Measurements from ENCODE around the gene CCND3.
A peak's percentile ranks its signal among the peaks of the same experiment; 100 is the strongest.

CCND3 gene

GRCh38 chr6:41966214-41966920 lies 24.8 kb upstream of the CCND3 start:
- H3K4me3 ChIP-seq (ENCODE audit: low read depth, low read length), result no peak overlapping the region

GRCh38 chr6:41965429-41966213 lies 24.0 kb upstream of the CCND3 start:
- H3K9me3 ChIP-seq (ENCODE audit: severe bottlenecking), result no peaks in the 10 kb centered on the region
- no peak for TF ChIP-seq CTCF (IDR thresholded peaks at IDR 0.05; ENCODE audit: low read depth, low read length)
- H3K4me3 ChIP-seq (ENCODE audit: low read depth, low read length), result no peak overlapping the region
- DNase-seq, result no peak
- no peak overlapping the region for H3K27ac ChIP-seq
- no peaks in the 10 kb centered on the region for H3K27me3 ChIP-seq (ENCODE audit: insufficient read depth, low read depth, severe bottlenecking)
- no peaks in the 10 kb centered on the region for H3K36me3 ChIP-seq

More at GRCh38 chr6:41966214-41966920, 24.8 kb upstream of the CCND3 start:
- no peak for TF ChIP-seq CTCF (IDR thresholded peaks at IDR 0.05; ENCODE audit: low read depth, low read length)
- Histone ChIP-seq H3K27ac (no peak overlapping the region), H3K36me3 (no peaks in the 10 kb centered on the region), H3K9me3 (ENCODE audit: severe bottlenecking) (no peaks in the 10 kb centered on the region), H3K27me3 (ENCODE audit: insufficient read depth, low read depth, severe bottlenecking) (no peaks in the 10 kb centered on the region)
- no peak for DNase-seq

GRCh38 chr6:41964201-41964887 lies 22.7 kb upstream of the CCND3 start:
- Histone ChIP-seq H3K27ac (no peak overlapping the region), H3K9me3 (ENCODE audit: severe bottlenecking) (no peaks in the 10 kb centered on the region), H3K27me3 (ENCODE audit: insufficient read depth, low read depth, severe bottlenecking) (no peaks in the 10 kb centered on the region), H3K4me3 (ENCODE audit: low read depth, low read length) (no peak overlapping the region), H3K36me3 (no peaks in the 10 kb centered on the region)
- peak; percentile 21; the same call in 1 of the 2 replicates for TF ChIP-seq CTCF (IDR thresholded peaks at IDR 0.05; ENCODE audit: low read depth, low read length)
- DNase-seq, result peak; percentile 38

- H3K27ac ChIP-seq, result no peak overlapping the region
- DNase-seq, result no peak
- H3K27me3 ChIP-seq (ENCODE audit: insufficient read depth, low read depth, severe bottlenecking), result no peaks in the 10 kb centered on the region
- no peak for TF ChIP-seq CTCF (IDR thresholded peaks at IDR 0.05; ENCODE audit: low read depth, low read length)
- H3K9me3 ChIP-seq (ENCODE audit: severe bottlenecking), result no peaks in the 10 kb centered on the region
- no peak overlapping the region for H3K4me3 ChIP-seq (ENCODE audit: low read depth, low read length)
- no peaks in the 10 kb centered on the region for H3K36me3 ChIP-seq
Measured at GRCh38 chr6:41963371-41963770, 21.8 kb upstream of the CCND3 start.

- no peak for TF ChIP-seq CTCF (IDR thresholded peaks at IDR 0.05; ENCODE audit: low read depth, low read length)
Measured at GRCh38 chr6:41960028-41960427, 18.4 kb upstream of the CCND3 start.

More at GRCh38 chr6:41960028-41960427, 18.4 kb upstream of the CCND3 start:
- DNase-seq, result no peak
- Histone ChIP-seq H3K27ac (no peak overlapping the region), H3K4me3 (ENCODE audit: low read depth, low read length) (no peak overlapping the region), H3K36me3 (no peaks in the 10 kb centered on the region), H3K27me3 (ENCODE audit: insufficient read depth, low read depth, severe bottlenecking) (no peaks in the 10 kb centered on the region), H3K9me3 (ENCODE audit: severe bottlenecking) (no peaks in the 10 kb centered on the region)

Data from WERI-Rb-1 (cell line).